GM18873 (cell line): ENCODE measurements around the gene NCAM1.
"Not testable (repeated sequence)": the region's sequence is repeated elsewhere in the genome, so short reads cannot be mapped to it uniquely, and the experiment has no call there.

ENCODE experiments used
- ATAC-seq: cut with Tn5 transposase; IDR thresholded peaks from one replicate; pipeline ENCODE4 v1.9.1; 2021; ENCODE audit warnings: mild to moderate bottlenecking, moderate library complexity, moderate number of reproducible peaks; ENCODE audit not compliant: unreplicated experiment, low FRiP score

The NCAM1 gene

GRCh38 chr11:113018913-113019312 lies 57.7 kb downstream of the NCAM1 start:
- no peak for ATAC-seq

GRCh38 chr11:113019711-113020110 lies 58.5 kb downstream of the NCAM1 start:
- no peak for ATAC-seq

- no peak for ATAC-seq
Observed at GRCh38 chr11:113021111-113021510, 59.9 kb downstream of the NCAM1 start.

- ATAC-seq = no peak
Observed at GRCh38 chr11:113022262-113022661, 61.0 kb downstream of the NCAM1 start.

GRCh38 chr11:113023228-113023627 lies 62.0 kb downstream of the NCAM1 start:
- no peak for ATAC-seq

- ATAC-seq = no peak
Observed at GRCh38 chr11:113023986-113024385, 62.8 kb downstream of the NCAM1 start.

GRCh38 chr11:113026778-113027177 lies 65.6 kb downstream of the NCAM1 start:
- ATAC-seq = no peak

GRCh38 chr11:113034576-113034975 lies 73.4 kb downstream of the NCAM1 start:
- no peak for ATAC-seq

GRCh38 chr11:113035708-113036107 lies 74.5 kb downstream of the NCAM1 start:
- no peak for ATAC-seq

- no peak for ATAC-seq
Observed at GRCh38 chr11:113043698-113044097, 82.5 kb downstream of the NCAM1 start.

GRCh38 chr11:113045146-113045545 lies 83.9 kb downstream of the NCAM1 start:
- no peak for ATAC-seq

- no peak for ATAC-seq
Observed at GRCh38 chr11:113046866-113047265, 85.6 kb downstream of the NCAM1 start.

- no peak for ATAC-seq
Observed at GRCh38 chr11:113048820-113049768, 87.9 kb downstream of the NCAM1 start.

GRCh38 chr11:113053042-113053441 lies 91.8 kb downstream of the NCAM1 start:
- ATAC-seq = not testable (repeated sequence)

- no peak for ATAC-seq
Observed at GRCh38 chr11:113057038-113057437, 95.8 kb downstream of the NCAM1 start.

- no peak for ATAC-seq
Observed at GRCh38 chr11:113059548-113059947, 98.3 kb downstream of the NCAM1 start.

- no peak for ATAC-seq
Observed at GRCh38 chr11:113065330-113065729, 104.1 kb downstream of the NCAM1 start.

GRCh38 chr11:113072237-113072858 lies 111.1 kb downstream of the NCAM1 start:
- ATAC-seq = no peak

GRCh38 chr11:113073290-113073953 lies 112.2 kb downstream of the NCAM1 start:
- ATAC-seq = no peak

- ATAC-seq = no peak
Observed at GRCh38 chr11:113075586-113076095, 114.4 kb downstream of the NCAM1 start.

- no peak for ATAC-seq
Observed at GRCh38 chr11:113077379-113077778, 116.2 kb downstream of the NCAM1 start.
